GM12878 (cell line): ENCODE results near the gene DOK4. TPM values are rescaled to one million over a fixed set of nuclear protein-coding genes. Genes with fewer than 3 reads are reported as not detected.

Source experiments
- ATAC-seq: fragments of 200-7000 bp; cut with Tn5 transposase; 3 replicates; pipeline ENCODE4 v1.9.1; 2020; ENCODE audit warnings: mild to moderate bottlenecking, moderate library complexity
- BruUV-seq: library from RNA; stranded (reverse); fragments of 400-500 nt; replicated peaks from 2 replicates; lab custom pipeline; 2021; lab: Mats Ljungman, UMichigan
- CTCF ChIA-PET: fragments of 300-600 bp; sonication (Branson Sonifier 250); formaldehyde crosslinking; extraction: SDS; loops from one replicate; lab custom pipeline; 2021; ENCODE audit warnings: inconsistent platforms; lab: Yijun Ruan, JAX
- POLR2A ChIA-PET: fragments of 350-600 bp; formaldehyde crosslinking; extraction: SDS; loops from one replicate; lab custom pipeline; 2021; ENCODE audit warnings: inconsistent platforms; lab: Charles Lee
- RAD21 ChIA-PET: fragments of 300-600 bp; sonication (Branson Sonifier 250); formaldehyde crosslinking; loops from one replicate; lab custom pipeline; 2023; ENCODE audit warnings: antibody characterized with exemption; ENCODE audit not compliant: unreplicated experiment; lab: Charles Lee
- SMC1A ChIA-PET: fragments of 300-600 bp; sonication (Branson Sonifier 250); formaldehyde crosslinking; loops from one replicate; lab custom pipeline; 2023; ENCODE audit not compliant: unreplicated experiment, uncharacterized antibody; lab: Charles Lee
- DNase-seq: peaks from one replicate; pipeline ENCODE4 v3.0.0-alpha.2; 2011; ENCODE audit warnings: low read depth, low spot score
- FAIRE-seq: peaks from 3 replicates; lab custom pipeline; 2011; peaks lifted over from hg19 to GRCh38; lab: Jason Lieb, UNC
- H2AFZ ChIP-seq: 2 replicates; pipeline ENCODE4 v1.6.0; 2011; ENCODE audit warnings: low read depth, low read length, control low read depth; ENCODE audit not compliant: control insufficient read depth
- H3K27ac ChIP-seq: 2 replicates; pipeline ENCODE4 v1.5.1; 2011; ENCODE audit warnings: control low read depth; ENCODE audit not compliant: control insufficient read depth, insufficient read depth
- H3K27me3 ChIP-seq, 2 experiments: replicated peaks in 1 of 2; 2 replicates each; pipeline versions ENCODE4 v1.6.0 to v1.6.1; 2011; ENCODE audit warnings: low read length in 1 of 2; ENCODE audit not compliant: control insufficient read depth in 2 of 2, insufficient read depth in 2 of 2
- H3K36me3 ChIP-seq, 2 experiments: 2 replicates each; pipeline ENCODE4 v1.5.1; 2011; ENCODE audit warnings: low read length in 1 of 2; ENCODE audit not compliant: control insufficient read depth in 2 of 2, insufficient read depth in 2 of 2
- H3K4me1 ChIP-seq: 2 replicates; pipeline ENCODE4 v1.6.1; 2011; ENCODE audit warnings: mild to moderate bottlenecking, low read length, moderate library complexity, mixed read lengths; ENCODE audit not compliant: control insufficient read depth, insufficient read depth
- H3K4me2 ChIP-seq: 2 replicates; pipeline ENCODE4 v1.6.0; 2011; ENCODE audit warnings: control low read depth; ENCODE audit not compliant: control insufficient read depth, insufficient read depth
- H3K4me3 ChIP-seq: fragments of 200-600 bp; sonication (generic); 2 replicates; pipeline ENCODE4 v1.5.1; 2016
- H3K79me2 ChIP-seq: 2 replicates; pipeline ENCODE4 v1.6.0; 2011; ENCODE audit warnings: low read length; ENCODE audit not compliant: control insufficient read depth, insufficient read depth
- H3K9ac ChIP-seq: 2 replicates; pipeline ENCODE4 v1.8.0; 2011; ENCODE audit warnings: low read length, control low read depth, mixed read lengths; ENCODE audit not compliant: control insufficient read depth, insufficient read depth
- H3K9me3 ChIP-seq: replicated peaks from 3 replicates; pipeline ENCODE4 v1.5.1; 2011; ENCODE audit warnings: mild to moderate bottlenecking, low read length; ENCODE audit not compliant: control insufficient read depth, insufficient read depth
- H4K20me1 ChIP-seq: 2 replicates; pipeline ENCODE4 v1.6.0; 2011; ENCODE audit not compliant: control insufficient read depth, insufficient read depth
- BACH1 ChIP-seq: fragments of 450-650 bp; IDR thresholded peaks from 2 replicates; pipeline ENCODE4 v1.6.1; 2017; ENCODE audit warnings: mild to moderate bottlenecking, borderline replicate concordance
- BCL3 ChIP-seq: IDR thresholded peaks from 2 replicates; pipeline ENCODE4 v1.6.1; 2011; ENCODE audit warnings: borderline replicate concordance, low read depth, mild to moderate bottlenecking, moderate library complexity, low read length; ENCODE audit not compliant: insufficient read depth, poor library complexity, severe bottlenecking
- BHLHE40 ChIP-seq, 2 experiments: fragments of 450-650 bp in 1 of 2; IDR thresholded peaks; 2 replicates each; pipeline ENCODE4 v1.6.1; 2011 to 2017; ENCODE audit warnings: low read depth in 2 of 2, borderline replicate concordance in 1 of 2, improper control_type of control experiment in 1 of 2, low read length in 1 of 2, mild to moderate bottlenecking in 1 of 2
- CEBPB ChIP-seq, 2 experiments: fragments of 150-350 bp in 1 of 2; IDR thresholded peaks; 2 replicates each; pipeline ENCODE4 v1.6.1; 2012 to 2014; ENCODE audit warnings: low read depth in 2 of 2, low read length in 2 of 2, borderline replicate concordance in 1 of 2, inconsistent platforms in 1 of 2
- E2F4 ChIP-seq: IDR thresholded peaks from 2 replicates; pipeline ENCODE4 v1.6.1; 2012; ENCODE audit warnings: low read depth, low read length, improper control_type of control experiment
- IRF5 ChIP-seq: fragments of 450-650 bp; IDR thresholded peaks from 2 replicates; pipeline ENCODE4 v1.6.1; 2017; ENCODE audit warnings: borderline replicate concordance
- MEF2B ChIP-seq: fragments of 450-650 bp; IDR thresholded peaks from 2 replicates; pipeline ENCODE4 v1.6.1; 2018; ENCODE audit warnings: mild to moderate bottlenecking, moderate library complexity; ENCODE audit not compliant: partially characterized antibody, poor library complexity, severe bottlenecking
- NR2C2 ChIP-seq: IDR thresholded peaks from 2 replicates; pipeline ENCODE4 v1.6.1; 2011; ENCODE audit warnings: borderline replicate concordance, low read depth; ENCODE audit not compliant: control insufficient read depth, insufficient read length
- NRF1 ChIP-seq: conservative IDR thresholded peaks from 2 replicates; pipeline ENCODE4 v1.6.1; 2011; ENCODE audit warnings: mild to moderate bottlenecking, low read depth, low read length, improper control_type of control experiment
- PML ChIP-seq: IDR thresholded peaks from 2 replicates; pipeline ENCODE4 v1.6.1; 2012; ENCODE audit warnings: low read length, inconsistent platforms
- RUNX3 ChIP-seq: IDR thresholded peaks from 2 replicates; pipeline ENCODE4 v1.6.1; 2012; ENCODE audit warnings: low read length, inconsistent platforms
- TCF3 ChIP-seq: IDR thresholded peaks from 2 replicates; pipeline ENCODE4 v1.6.1; 2012; ENCODE audit warnings: low read depth, mild to moderate bottlenecking, low read length, borderline replicate concordance; ENCODE audit not compliant: insufficient read depth
- YY1 ChIP-seq: IDR thresholded peaks from 2 replicates; pipeline ENCODE4 v1.6.1; 2011; ENCODE audit warnings: low read depth, mild to moderate bottlenecking, low read length
- WGBS: methylation state at CpG from one replicate; pipeline ENCODE4 v1.1.6; 2016; ENCODE audit warnings: low lambda C conversion rate; ENCODE audit not compliant: insufficient replicate concordance, insufficient coverage; ENCODE audit errors: missing lambda C conversion rate; 5-methylcytosine and 5-hydroxymethylcytosine counted together
- in situ Hi-C: fragments of 300-500 bp; cut with MboI; formaldehyde crosslinking; loops from 9 replicates; pipeline ENCODE4 v1.14.3; 2018; ENCODE audit warnings: mixed read lengths
- intact Hi-C: fragments of 100-400 bp; cut with micrococcal nuclease; formaldehyde crosslinking; loops from one replicate; pipeline ENCODE4 v1.14.2; 2022; ENCODE audit not compliant: unreplicated experiment
- polyA plus RNA-seq, 11 experiments: library from polyadenylated mRNA; depleted of rRNA in 4 of 11; unstranded in 6 of 11; stranded (reverse) in 5 of 11; fragments of >200 nt; fragmentation: Nextera tagmentation in 4 of 11; fragmentation: Illumina TruSeq in 1 of 11; extraction: Ambion mirVana in 4 of 11; extraction: Trizol in 1 of 11; gene quantifications; 1 replicate in 1 of 11; 2 replicates in 10 of 11; pipeline versions ENCODE4 v1.2.1 to v1.2.3, GENCODE V29; 2011 to 2016; ENCODE audit warnings: inconsistent platforms in 2 of 11, missing spikeins in 2 of 11, low read depth in 1 of 11
- total RNA-seq, 4 experiments: library from RNA; depleted of rRNA in 3 of 4; stranded (reverse); fragments of >200 nt in 3 of 4; fragmentation: Illumina TruSeq in 1 of 4; extraction: Trizol in 1 of 4; gene quantifications; 2 replicates each; pipeline versions ENCODE4 v1.2.1 to v1.2.3, GENCODE V29; 2013 to 2021

The DOK4 gene
- total and polyA plus RNA-seq, 10 of the 15 experiments (the other 5 are each of a cell fraction or from before 2014, with no cell fraction given): 0.20 to 7.0 (median 2.4) TPM; not detected in 1

- H3K4me3 ChIP-seq: no peak overlapping the region
- H3K36me3 ChIP-seq: no peaks in the 10 kb centered on the region; a peak in 1 of 4 replicates
- H3K27me3 ChIP-seq: no peaks in the 10 kb centered on the region
- H4K20me1 ChIP-seq: no peaks in the 10 kb centered on the region
- WGBS: 99% methylated on average over 65 of the region's 126 CpGs
- ChIA-PET POLR2A (no interaction called here), CTCF (interaction anchor here (1.0 to 1.1 kb wide), 2 partner anchors 9 to 10 kb away, joined by 3 to 4 read pairs; no protein-coding TSS in a partner anchor), RAD21 (interaction anchor here (1.1 kb wide), 1 partner anchor 24 kb away, joined by 3 read pairs; no protein-coding TSS in a partner anchor), SMC1A (interaction anchor here (0.8 to 1.6 kb wide), 5 partner anchors 9 to 231 kb away, joined by 3 to 6 read pairs (median 3); no protein-coding TSS in a partner anchor)
- in situ Hi-C loops: no loop called here
- FAIRE-seq: no peak
- DNase-seq: no peak
- no peak overlapping the region for H3K27ac ChIP-seq
- intact Hi-C loops: no loop called here
- ATAC-seq: no peak
- no peak overlapping the region for H3K4me2 ChIP-seq
- peaks cover 24% of the 10 kb centered on the region for H3K4me1 ChIP-seq
- peaks cover 3% of the 10 kb centered on the region for H3K79me2 ChIP-seq
- BruUV-seq: no TSS peak
- no peaks in the 10 kb centered on the region for H3K9me3 ChIP-seq
- TF ChIP-seq E2F4 (no peak), NR2C2 (no peak), PML (no peak), BHLHE40 (IDR thresholded peaks at IDR 0.05; ENCODE audit: borderline replicate concordance in 1 of 2, low read depth in 2 of 2, low read length in 1 of 2) (no peak), BCL3 (no peak), YY1 (no peak), NRF1 (no peak), BACH1 (no peak), TCF3 (no peak), RUNX3 (no peak), CEBPB (IDR thresholded peaks at IDR 0.05; ENCODE audit: borderline replicate concordance in 1 of 2, low read depth in 2 of 2, low read length in 2 of 2) (no peak), MEF2B (no peak), IRF5 (no peak)
- H3K9ac ChIP-seq: no peak overlapping the region
- H2AFZ ChIP-seq: no peak overlapping the region
These were observed 42.5 kb upstream of the DOK4 start for GRCh38 chr16:57528499-57529390.
